Adrenal gland (tissue), 12 donors: ENCODE measurements around the gene ADM2. TPM values are rescaled to one million over a fixed set of nuclear protein-coding genes. Genes with fewer than 3 reads are reported as not detected.

Experiments
- DNase-seq, 7 donors: peaks; one replicate each; pipeline ENCODE4 v3.0.0-alpha.2; 2019 to 2020
- H3K27ac ChIP-seq, 5 donors: fragments of 200-600 bp; sonication (generic) in 4 of 5; 1 replicate in 3 of 5; 2 replicates in 2 of 5; pipeline versions ENCODE4 v1.5.1 to v1.8.0; 2016 to 2020; ENCODE audit warnings: mild to moderate bottlenecking in 1 of 5
- H3K27me3 ChIP-seq: fragments of 200-600 bp; 2 replicates; pipeline ENCODE4 v1.8.0; 2021
- H3K36me3 ChIP-seq, 2 donors: fragments of 200-600 bp; replicated peaks in 1 of 2; 1 replicate in 1 of 2; 2 replicates in 1 of 2; pipeline versions ENCODE4 v1.5.1 to v1.8.0; 2018 to 2022
- H3K4me1 ChIP-seq, 2 donors: fragments of 200-600 bp; replicated peaks in 1 of 2; 1 replicate in 1 of 2; 2 replicates in 1 of 2; pipeline versions ENCODE4 v1.5.1 to v1.8.0; 2018 to 2021
- H3K4me3 ChIP-seq, 4 donors: fragments of 200-600 bp; sonication (generic) in 3 of 4; one replicate each; pipeline ENCODE4 v1.5.1; 2016 to 2018
- H3K9me3 ChIP-seq, 3 donors: fragments of 200-600 bp; sonication (generic) in 1 of 3; replicated peaks in 1 of 3; 1 replicate in 2 of 3; 2 replicates in 1 of 3; pipeline versions ENCODE4 v1.5.1 to v1.8.0; 2016 to 2021
- POLR2A ChIP-seq, 2 donors: fragments of 450-650 bp; IDR thresholded peaks; one replicate each; pipeline ENCODE4 v1.6.1; 2017; ENCODE audit warnings: antibody characterized with exemption in 2 of 2, mild to moderate bottlenecking in 2 of 2, moderate library complexity in 1 of 2
- WGBS, 4 donors: extraction: QIAGEN DNeasy Blood & Tissue Kit in 2 of 4; methylation state at CpG; one replicate each; pipeline versions ENCODE4 v1.1.5 to v1.1.7; 2013 to 2017; 5-methylcytosine and 5-hydroxymethylcytosine counted together
- intact Hi-C, 2 donors: fragments of 100-400 bp; cut with DNase I; formaldehyde crosslinking; loops; one replicate each; pipeline versions ENCODE4 v1.14.1 to v1.15.0; 2022 to 2023
- polyA plus RNA-seq, 3 donors: library from polyadenylated mRNA; stranded (reverse); fragments of 200-250 nt in 2 of 3; fragments of 350-450 nt in 1 of 3; fragmentation: Illumina TruSeq in 1 of 3; extraction: RNeasy Lipid Tissue Mini Kit (QIAGEN cat#74804) in 1 of 3; gene quantifications; one replicate each; pipeline ENCODE4 v1.2.3, GENCODE V29; 2013 to 2014
- total RNA-seq, 9 donors: library from RNA; depleted of rRNA in 4 of 9; stranded (reverse); fragments of >200 nt in 4 of 9; fragments of 120-200 nt in 1 of 9; fragmentation: NEBNext Ultra II Directional in 1 of 9; extraction: Animal tissue kit (Norgen Biotek cat#: 25700) in 1 of 9; gene quantifications; one replicate each; pipeline versions ENCODE4 v1.1.0 to v1.2.4, GENCODE V29; 2013 to 2023
- TF ChIP-seq, protein P1 (sequence below), 6 experiments: fragments of 450-650 bp in 4 of 6; fragments of 200-600 bp in 2 of 6; sonication (generic) in 1 of 6; IDR thresholded peaks; 1 replicate in 5 of 6; 2 replicates in 1 of 6; pipeline versions ENCODE4 v1.5.1 to v1.8.0; 2016 to 2021; ENCODE audit warnings: antibody characterized with exemption in 6 of 6, mild to moderate bottlenecking in 2 of 6, moderate library complexity in 1 of 6
- donor health status: healthy with polysubstance abuse.
- donor health status: Bipolar disorder and iron deficiency.
- donor health status: DM: yes; HTN: yes; CAD: no.
- donor health status: DM: no; HTN: no; CAD: no.
- donor health status: DM: no; HTN: no; CAD: no.
- donor health status: DM: yes; HTN: yes; CAD: no.

Gene ADM2
- total and polyA plus RNA-seq, 12 donors: 0.07 to 0.54 (median 0.25) TPM; not detected in 5

DNA sequence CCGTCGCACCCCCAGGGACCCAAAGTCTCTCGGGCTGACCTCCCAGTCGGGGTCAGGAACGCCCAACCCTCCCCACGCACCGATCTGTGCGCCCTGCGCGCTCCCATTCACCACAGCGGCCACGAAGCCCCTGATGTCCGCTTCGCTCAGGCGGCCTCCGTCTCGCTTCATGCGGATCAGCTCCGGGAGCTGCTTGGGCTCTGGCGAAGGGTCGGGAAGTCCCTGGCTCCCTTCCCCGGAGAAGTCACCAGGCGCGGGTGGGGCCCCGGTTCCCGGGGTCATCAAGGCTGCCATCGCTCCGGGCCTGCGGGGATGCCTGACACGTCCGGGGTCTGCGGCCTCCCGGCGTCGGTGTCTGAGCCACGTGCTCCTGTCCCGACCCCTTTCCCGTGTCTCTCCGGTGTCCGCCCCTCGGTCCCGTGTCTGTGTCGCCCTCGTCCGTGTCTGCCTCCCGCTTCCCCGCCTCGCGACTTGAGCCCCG lies 48.1 kb downstream of the ADM2 start:
- Histone ChIP-seq H3K36me3 (no peaks in the 10 kb centered on the region), H3K4me3 (peak overlapping the region in 2 of 4 donors; percentile 17 to 69), H3K27ac (peak overlapping the region in 4 of 5 donors; percentile 77 to 95 (median 84)), H3K27me3 (no peaks in the 10 kb centered on the region), H3K9me3 (no peaks in the 10 kb centered on the region), H3K4me1 (peaks cover 32 to 36% of the 10 kb centered on the region in 2 donors)
- TF ChIP-seq, protein P1, sequence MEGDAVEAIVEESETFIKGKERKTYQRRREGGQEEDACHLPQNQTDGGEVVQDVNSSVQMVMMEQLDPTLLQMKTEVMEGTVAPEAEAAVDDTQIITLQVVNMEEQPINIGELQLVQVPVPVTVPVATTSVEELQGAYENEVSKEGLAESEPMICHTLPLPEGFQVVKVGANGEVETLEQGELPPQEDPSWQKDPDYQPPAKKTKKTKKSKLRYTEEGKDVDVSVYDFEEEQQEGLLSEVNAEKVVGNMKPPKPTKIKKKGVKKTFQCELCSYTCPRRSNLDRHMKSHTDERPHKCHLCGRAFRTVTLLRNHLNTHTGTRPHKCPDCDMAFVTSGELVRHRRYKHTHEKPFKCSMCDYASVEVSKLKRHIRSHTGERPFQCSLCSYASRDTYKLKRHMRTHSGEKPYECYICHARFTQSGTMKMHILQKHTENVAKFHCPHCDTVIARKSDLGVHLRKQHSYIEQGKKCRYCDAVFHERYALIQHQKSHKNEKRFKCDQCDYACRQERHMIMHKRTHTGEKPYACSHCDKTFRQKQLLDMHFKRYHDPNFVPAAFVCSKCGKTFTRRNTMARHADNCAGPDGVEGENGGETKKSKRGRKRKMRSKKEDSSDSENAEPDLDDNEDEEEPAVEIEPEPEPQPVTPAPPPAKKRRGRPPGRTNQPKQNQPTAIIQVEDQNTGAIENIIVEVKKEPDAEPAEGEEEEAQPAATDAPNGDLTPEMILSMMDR (IDR thresholded peaks at IDR 0.05): no peak
- no peak for TF ChIP-seq POLR2A (IDR thresholded peaks at IDR 0.05)
- WGBS, 4 donors: 10 to 14% (median 11%) methylated on average over 2 to 50 of the region's 50 CpGs; no CpG with 5 or more reads in 1 of the 4 donors
- peak in 5 of 7 donors; percentile 43 to 75 (median 50) for DNase-seq
- intact Hi-C loops: no loop called here

DNA sequence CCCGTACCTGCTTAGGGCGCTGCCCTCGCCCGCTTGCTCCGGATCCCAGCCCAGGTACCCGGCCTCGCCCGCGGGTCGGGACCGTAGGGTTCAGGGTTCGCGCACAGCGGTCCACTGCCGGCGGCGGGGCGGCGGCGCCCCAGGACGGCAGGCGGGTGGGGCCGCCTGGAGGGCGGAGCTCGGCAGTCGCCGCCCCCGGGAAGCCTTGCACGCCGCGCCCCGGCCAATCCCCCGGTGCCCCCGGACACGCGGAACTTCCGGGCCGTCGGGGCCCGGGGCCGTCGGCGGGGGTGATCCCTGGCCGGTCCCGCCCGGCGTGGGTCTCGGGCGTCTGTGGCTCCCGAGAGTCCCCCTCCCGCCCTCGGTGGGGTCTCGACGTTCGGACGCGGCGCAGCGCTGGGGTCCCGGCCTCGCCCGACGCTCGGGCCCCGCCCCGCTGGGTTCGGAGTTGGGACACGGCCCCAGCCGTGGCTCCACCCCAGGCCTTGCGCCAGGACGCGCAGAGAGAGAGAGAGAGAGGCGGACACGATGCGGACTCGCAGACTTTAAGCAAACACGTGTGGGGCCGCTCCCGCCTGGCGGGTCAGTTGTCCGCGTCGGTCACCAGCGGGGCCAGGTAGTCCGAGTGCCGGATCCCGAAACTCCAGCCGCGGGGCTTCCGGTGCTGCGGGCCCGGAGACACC lies 48.7 kb downstream of the ADM2 start, which contains the start of gene TYMP:
TYMP (minus strand) TSS at position 116 of the 683 bp plus-strand sequence. CDS start 303 bp downstream, outside the sequence.
- no peaks in the 10 kb centered on the region for H3K27me3 ChIP-seq
- DNase-seq: peak; percentile 71 to 87 (median 81)
- H3K4me1 ChIP-seq: peaks cover 27 to 31% of the 10 kb centered on the region in 2 donors
- no peaks in the 10 kb centered on the region for H3K36me3 ChIP-seq
- TF ChIP-seq POLR2A (IDR thresholded peaks at IDR 0.05): peak; percentile 17 to 36
- TF ChIP-seq, protein P1 (IDR thresholded peaks at IDR 0.05): no peak
- H3K9me3 ChIP-seq: no peaks in the 10 kb centered on the region
- intact Hi-C loops: no loop called here
- 1% methylated on average over 23 to 92 of the region's 92 CpGs; no CpG with 5 or more reads in 1 of the 4 donors for WGBS, 4 donors
- H3K4me3 ChIP-seq: peak within 1 kb of the TSS in 2 of 4 donors; percentile 17 to 69
- H3K27ac ChIP-seq: peak within 1 kb of the TSS; percentile 77 to 95 (median 78)

DNA sequence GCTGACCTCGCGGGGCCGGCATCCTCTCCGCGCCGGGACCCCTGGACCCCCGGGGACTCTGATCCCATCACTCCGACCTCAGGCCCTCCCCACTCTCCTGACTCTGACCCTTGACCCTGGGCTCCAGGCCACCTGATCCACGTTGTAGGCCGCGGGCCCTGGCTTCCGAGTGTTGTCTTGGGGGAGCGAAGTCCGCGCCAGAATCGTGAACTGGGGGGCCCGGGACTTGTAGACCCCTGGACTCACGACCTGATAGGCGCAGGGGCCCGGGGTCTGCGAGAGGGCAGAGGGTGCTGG lies 49.2 kb downstream of the ADM2 start:
- Histone ChIP-seq H3K4me1 (peaks cover 26 to 31% of the 10 kb centered on the region in 2 donors), H3K4me3 (peak overlapping the region in 2 of 4 donors; percentile 17 to 69), H3K27ac (peak overlapping the region; percentile 77 to 95 (median 78)), H3K27me3 (no peaks in the 10 kb centered on the region), H3K36me3 (no peaks in the 10 kb centered on the region), H3K9me3 (no peaks in the 10 kb centered on the region)
- intact Hi-C loops: no loop called here
- TF ChIP-seq, protein P1 (IDR thresholded peaks at IDR 0.05): no peak
- no peak for TF ChIP-seq POLR2A (IDR thresholded peaks at IDR 0.05)
- DNase-seq: no peak
- WGBS, 4 donors: 1 to 4% (median 2%) methylated on average over 8 to 21 of the region's 21 CpGs

DNA sequence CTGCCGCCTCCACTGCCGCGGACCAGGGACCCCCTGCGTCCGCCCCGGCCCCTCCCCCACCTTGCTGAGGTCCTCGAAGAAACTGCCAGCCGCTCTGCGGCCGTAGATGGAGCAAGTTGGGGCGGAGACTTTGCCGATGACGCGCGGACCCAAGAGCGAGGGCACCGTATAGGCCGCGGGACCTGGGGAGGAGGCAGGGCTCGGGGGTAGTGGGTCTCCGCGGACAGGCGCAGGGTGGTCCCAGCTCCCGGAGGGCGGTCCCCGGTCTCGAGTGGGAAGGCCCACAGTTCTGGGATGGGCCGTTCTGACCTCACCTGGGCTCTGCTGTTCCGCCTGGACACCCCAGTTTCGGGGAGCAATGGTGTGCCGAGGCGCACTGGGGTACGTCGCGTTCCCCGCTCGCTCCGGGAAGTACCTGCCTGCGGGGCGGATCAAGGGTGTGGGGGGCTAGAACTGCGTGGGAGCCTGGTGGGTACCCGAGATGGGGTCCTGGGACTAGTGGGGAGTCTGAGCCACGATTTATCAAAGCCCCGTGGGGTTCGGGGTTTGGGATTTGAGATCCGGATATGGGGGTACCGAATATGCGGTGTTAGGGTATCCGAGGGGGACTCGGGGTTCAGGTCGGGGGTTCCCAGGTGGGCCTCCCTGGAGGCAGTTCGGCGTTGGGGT lies 49.7 kb downstream of the ADM2 start:
- peak overlapping the region; percentile 77 to 95 (median 89) for H3K27ac ChIP-seq
- H3K4me1 ChIP-seq: peaks cover 25 to 31% of the 10 kb centered on the region in 2 donors
- peak overlapping the region in 3 of 4 donors; percentile 28 to 69 (median 33) for H3K4me3 ChIP-seq
- TF ChIP-seq, protein P1 (IDR thresholded peaks at IDR 0.05): no peak
- peak; percentile 35 to 72 for TF ChIP-seq POLR2A (IDR thresholded peaks at IDR 0.05)
- DNase-seq: peak; percentile 78 to 90 (median 86)
- H3K9me3 ChIP-seq: no peaks in the 10 kb centered on the region
- H3K36me3 ChIP-seq: no peaks in the 10 kb centered on the region
- 4 to 5% (median 5%) methylated on average over 37 to 53 of the region's 53 CpGs for WGBS, 4 donors
- intact Hi-C loops: no loop called here
- no peaks in the 10 kb centered on the region for H3K27me3 ChIP-seq
